Nasal cavity respiratory epithelium epithelial cell of viscerocranial mucosa (primary cell): Measurements from ENCODE around the gene COPE. TPM values are rescaled to one million over a fixed set of nuclear protein-coding genes. Genes with fewer than 3 reads are reported as not detected.

ENCODE experiments used
- total RNA-seq: library from RNA; depleted of rRNA; stranded (reverse); fragments of >200 nt; gene quantifications from 2 replicates; pipeline ENCODE4 v1.2.3, GENCODE V29; 2014

COPE gene
- 148 and 267 TPM in 2 replicates for total RNA-seq

DNA sequence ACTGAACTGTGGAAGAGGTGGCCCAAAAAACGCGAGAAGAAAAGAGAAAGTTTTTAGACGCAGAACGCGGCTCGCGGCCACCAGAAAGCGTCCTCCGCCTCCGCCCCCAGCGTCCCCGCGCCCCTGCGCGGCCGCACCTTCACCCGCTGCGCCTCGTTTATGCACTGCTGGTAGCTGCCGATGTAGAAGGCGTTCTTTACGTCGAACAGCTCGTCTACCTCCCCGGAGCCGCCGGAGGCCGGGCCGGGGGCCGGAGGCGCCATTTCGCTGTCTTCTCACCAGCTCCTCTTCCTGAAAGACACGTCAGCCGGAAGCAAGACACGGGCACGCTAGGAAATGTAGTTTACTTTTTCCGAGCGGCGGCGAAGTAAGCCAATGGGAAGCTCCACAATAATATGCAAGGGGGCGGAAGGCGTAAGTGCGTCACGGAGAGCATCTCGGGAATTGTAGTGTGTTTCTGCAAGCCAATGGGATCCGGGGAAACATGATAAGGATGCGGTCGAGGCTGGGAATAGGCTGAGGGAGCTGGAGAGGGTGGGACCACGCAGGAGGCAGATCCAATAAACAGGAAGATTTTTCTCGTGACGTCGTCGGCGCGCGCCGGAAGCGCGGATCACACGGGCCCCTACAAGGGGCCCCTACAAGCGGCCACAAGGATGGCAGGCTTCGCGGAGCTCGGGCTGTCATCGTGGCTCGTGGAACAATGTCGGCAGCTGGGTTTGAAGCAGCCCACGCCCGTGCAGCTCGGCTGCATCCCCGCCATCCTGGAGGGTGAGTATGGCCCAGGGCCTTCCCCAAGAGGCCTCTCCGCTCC, at the start of gene COPE, which contains the start of gene DDX49:
Gene COPE, minus strand, starts transcription at position 302 of the 814 bp plus-strand sequence. Its CDS starts 39 bp downstream, at position 263.
Gene DDX49, plus strand, starts transcription at position 630 of the 814 bp plus-strand sequence. Its CDS starts 27 bp downstream, at position 657.

DNA sequence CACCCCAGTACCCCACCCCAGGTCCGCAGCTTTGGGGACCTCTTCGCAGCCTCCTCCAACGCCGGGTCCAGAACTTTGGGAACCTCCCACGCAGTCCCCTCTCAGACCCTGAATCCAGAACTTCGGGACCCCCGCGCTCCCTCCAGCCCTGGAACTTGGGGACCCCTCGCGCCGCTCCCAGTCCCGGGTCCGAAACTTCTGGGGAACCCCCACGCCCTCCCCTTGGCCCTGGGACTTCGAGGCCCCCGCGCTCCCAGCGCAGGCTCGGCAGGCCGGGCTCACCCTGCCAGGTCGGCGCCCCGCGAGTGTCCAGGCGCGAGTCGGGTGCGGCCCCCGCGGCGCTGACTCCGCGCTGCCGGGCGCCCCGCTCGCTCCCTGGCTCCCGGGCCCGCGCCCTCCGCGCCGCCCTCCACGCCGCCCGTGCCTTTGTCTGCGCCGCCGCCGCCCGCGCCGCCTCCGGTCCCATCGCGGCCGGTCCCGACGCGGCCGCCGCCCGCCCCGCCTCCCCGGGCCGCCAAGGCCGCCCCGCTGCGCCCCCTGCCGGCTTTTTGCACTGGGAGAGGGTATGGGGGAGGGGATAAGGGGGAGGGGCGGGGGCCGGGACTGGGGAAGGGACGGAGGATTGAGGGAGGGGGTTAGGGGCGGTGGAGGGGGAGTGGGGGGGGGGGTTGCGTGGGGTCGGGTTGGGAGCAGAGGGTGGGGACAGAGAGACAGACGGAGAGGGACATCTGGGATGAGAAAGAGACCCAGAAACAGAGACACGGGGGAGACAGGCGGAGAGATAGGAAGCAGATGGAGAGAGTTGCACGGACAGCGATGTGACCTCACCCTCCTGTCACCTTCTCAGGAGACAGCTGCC, 21.8 kb upstream of the COPE start, which contains the start of gene HOMER3:
Gene HOMER3, minus strand, starts transcription at position 449 of the 859 bp plus-strand sequence. CDS start 2,235 bp downstream, outside the sequence.

DNA sequence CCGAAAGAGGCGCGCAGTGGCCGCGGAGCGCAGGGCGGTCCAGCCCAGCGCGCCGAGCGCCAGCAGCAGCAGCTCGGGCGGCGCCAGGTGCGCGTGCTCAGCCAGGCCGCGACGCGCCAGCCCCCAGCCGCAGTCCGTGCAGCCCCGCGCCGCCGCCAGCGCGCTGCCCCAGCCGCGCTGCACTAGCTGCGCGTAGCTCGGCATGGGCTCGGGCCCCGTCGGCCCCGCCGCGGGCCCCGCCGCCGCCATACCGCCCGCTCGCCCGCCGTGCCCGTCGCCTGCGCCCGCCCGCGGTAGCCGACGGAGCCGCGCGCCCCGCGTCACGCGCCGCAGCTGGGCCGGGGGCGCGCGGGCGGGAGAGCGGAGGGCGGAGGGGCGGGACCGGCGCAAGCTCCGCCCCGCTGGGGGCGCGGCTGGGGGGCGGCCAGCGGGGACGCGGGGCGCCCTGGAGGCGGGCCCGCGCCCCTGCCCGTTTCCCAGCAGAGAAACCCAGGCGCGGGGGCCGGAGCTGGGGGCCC, 23.3 kb downstream of the COPE start, which contains the start of gene CERS1:
Gene CERS1, minus strand, starts transcription at position 335 of the 518 bp plus-strand sequence. Its CDS starts 86 bp downstream, at position 249.

Other genes starting within 250 kb of the COPE start
- gene CRTC1, start 235.7 kb downstream of the COPE start, total RNA-seq, result 1.0 and 1.9 TPM in 2 replicates
- gene COMP, start 128.1 kb downstream of the COPE start, total RNA-seq, result 0.07 TPM in 1 of 2 replicates, not detected in the other
- 83.4 and 110 TPM in 2 replicates for gene UPF1, start 87.4 kb downstream of the COPE start, total RNA-seq
- 0.43 and 0.68 TPM in 2 replicates for gene CERS1, start 23.2 kb downstream of the COPE start, total RNA-seq
- 54.3 and 69.4 TPM in 2 replicates for gene DDX49, start 328 bp upstream of the COPE start, total RNA-seq
- gene HOMER3, start 21.8 kb upstream of the COPE start, total RNA-seq, result 48.5 and 126 TPM in 2 replicates
- 19.8 and 38.9 TPM in 2 replicates for gene SUGP2, start 114.1 kb upstream of the COPE start, total RNA-seq
- gene ARMC6, start 114.2 kb upstream of the COPE start, total RNA-seq, result 44.4 and 60.5 TPM in 2 replicates
- 1.0 and 2.6 TPM in 2 replicates for gene SLC25A42, start 144.6 kb upstream of the COPE start, total RNA-seq
- 30.8 and 36.6 TPM in 2 replicates for gene TMEM161A, start 219.1 kb upstream of the COPE start, total RNA-seq